OCI-LY3 (cell line): ENCODE results near the gene SMPX.

Source experiments
- CTCF ChIP-seq: fragments of 200-600, 300-600 bp; sonication (generic); IDR thresholded peaks from 2 replicates; pipeline ENCODE4 v1.5.1; 2014; ENCODE audit warnings: antibody characterized with exemption, low read length, low read depth
- EZH2phosphoT487 ChIP-seq: fragments of 200-600 bp; shearing (Covaris generic); IDR thresholded peaks from 2 replicates; pipeline ENCODE4 v1.6.1; 2018; ENCODE audit warnings: antibody characterized with exemption, mixed run types, low read depth

DNA sequence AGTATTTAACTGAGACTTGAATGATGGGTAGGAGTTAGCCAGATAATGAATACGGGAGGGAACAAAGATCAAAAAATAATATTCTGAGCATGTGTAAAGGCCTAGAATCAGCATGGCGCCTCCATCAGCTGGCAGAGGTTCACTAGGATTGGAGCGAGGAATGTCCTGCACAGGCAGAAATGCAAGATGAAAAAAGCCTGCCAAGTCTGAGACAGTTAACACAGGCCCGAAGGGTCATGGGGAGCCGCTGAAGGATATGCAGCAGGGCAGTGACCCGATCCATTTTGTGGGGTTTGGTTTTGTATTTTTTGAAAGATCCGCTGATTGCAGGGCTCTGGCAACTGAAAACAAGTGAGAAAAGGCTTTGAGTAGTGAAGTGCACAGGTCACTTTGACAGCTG, 40.1 kb downstream of the SMPX start:
- TF ChIP-seq CTCF, result no peak
- no peak for TF ChIP-seq EZH2phosphoT487
